ENCODE data around the gene GLTPD2. TPM values are rescaled to one million over a fixed set of nuclear protein-coding genes. Genes with fewer than 3 reads are reported as not detected.

The GLTPD2 gene
- total RNA-seq, 2 experiments from 2014 or later, result not detected

DNA sequence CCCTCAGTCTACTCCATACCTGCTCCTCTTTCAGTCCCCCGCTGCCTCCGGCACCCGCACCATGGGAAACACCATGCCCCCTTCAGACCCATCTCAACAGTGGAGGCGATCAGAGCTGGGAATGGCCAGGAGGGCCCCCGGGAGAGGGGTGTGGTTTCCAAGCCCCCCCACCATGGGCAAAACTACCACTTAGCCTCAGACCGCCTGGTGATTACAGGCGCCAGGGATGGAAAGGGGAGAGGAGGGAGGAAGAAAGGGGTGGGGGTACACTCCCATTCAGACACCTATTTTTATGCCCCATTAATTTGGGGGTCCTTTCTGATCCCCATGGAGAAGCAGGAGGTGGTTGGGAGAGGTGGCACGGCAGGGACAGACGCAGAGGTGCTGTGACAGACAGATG is 13.5 kb downstream of the GLTPD2 start, which contains the start of gene C17orf114:
C17orf114 (minus strand) TSS at position 101 of the 400 bp plus-strand sequence.
- Histone ChIP-seq H3K9me2 (ENCODE audit: insufficient read depth, low read length) (no peaks in the 10 kb centered on the region), H3K4me2 (ENCODE audit: low read length) (no peak within 1 kb of the TSS), H2AFZ (ENCODE audit: low read length) (no peak within 1 kb of the TSS), H3K79me2 (ENCODE audit: insufficient read depth, low read depth, low read length) (peaks cover 4% of the 10 kb centered on the region; the same call in 1 of the 2 replicates), H4K20me1 (ENCODE audit: insufficient read depth, low read length) (no peaks in the 10 kb centered on the region), H3K36me3 (ENCODE audit: insufficient read depth, low read length) (peaks cover 22% of the 10 kb centered on the region; the same call in 1 of the 2 replicates), H3K9me3 (ENCODE audit: low read length) (no peaks in the 10 kb centered on the region), H3K4me3 (ENCODE audit: low read depth, low read length, poor library complexity, severe bottlenecking) (no peak within 1 kb of the TSS), H3K4me1 (ENCODE audit: insufficient read depth, low read length, poor library complexity, severe bottlenecking) (peaks cover 6% of the 10 kb centered on the region), H3K27ac (ENCODE audit: low read depth, low read length, poor library complexity, severe bottlenecking) (no peak within 1 kb of the TSS)
- DNase-seq (ENCODE audit: low spot score), result no peak
- POLR2A ChIA-PET, result no interaction called here
- intact Hi-C loops (cut with micrococcal nuclease; ENCODE audit: unreplicated experiment), result no loop called here
- CTCF ChIA-PET (ENCODE audit: unreplicated experiment), result no interaction called here
- no peak for TF ChIP-seq EZH2phosphoT487 (IDR thresholded peaks at IDR 0.05; ENCODE audit: borderline replicate concordance, low read depth, low read length)
- TF ChIP-seq, protein P1, sequence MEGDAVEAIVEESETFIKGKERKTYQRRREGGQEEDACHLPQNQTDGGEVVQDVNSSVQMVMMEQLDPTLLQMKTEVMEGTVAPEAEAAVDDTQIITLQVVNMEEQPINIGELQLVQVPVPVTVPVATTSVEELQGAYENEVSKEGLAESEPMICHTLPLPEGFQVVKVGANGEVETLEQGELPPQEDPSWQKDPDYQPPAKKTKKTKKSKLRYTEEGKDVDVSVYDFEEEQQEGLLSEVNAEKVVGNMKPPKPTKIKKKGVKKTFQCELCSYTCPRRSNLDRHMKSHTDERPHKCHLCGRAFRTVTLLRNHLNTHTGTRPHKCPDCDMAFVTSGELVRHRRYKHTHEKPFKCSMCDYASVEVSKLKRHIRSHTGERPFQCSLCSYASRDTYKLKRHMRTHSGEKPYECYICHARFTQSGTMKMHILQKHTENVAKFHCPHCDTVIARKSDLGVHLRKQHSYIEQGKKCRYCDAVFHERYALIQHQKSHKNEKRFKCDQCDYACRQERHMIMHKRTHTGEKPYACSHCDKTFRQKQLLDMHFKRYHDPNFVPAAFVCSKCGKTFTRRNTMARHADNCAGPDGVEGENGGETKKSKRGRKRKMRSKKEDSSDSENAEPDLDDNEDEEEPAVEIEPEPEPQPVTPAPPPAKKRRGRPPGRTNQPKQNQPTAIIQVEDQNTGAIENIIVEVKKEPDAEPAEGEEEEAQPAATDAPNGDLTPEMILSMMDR (conservative IDR thresholded peaks at IDR 0.05; ENCODE audit: low read length), result no peak
- BruUV-seq (replicated peaks), result no TSS peak

DNA sequence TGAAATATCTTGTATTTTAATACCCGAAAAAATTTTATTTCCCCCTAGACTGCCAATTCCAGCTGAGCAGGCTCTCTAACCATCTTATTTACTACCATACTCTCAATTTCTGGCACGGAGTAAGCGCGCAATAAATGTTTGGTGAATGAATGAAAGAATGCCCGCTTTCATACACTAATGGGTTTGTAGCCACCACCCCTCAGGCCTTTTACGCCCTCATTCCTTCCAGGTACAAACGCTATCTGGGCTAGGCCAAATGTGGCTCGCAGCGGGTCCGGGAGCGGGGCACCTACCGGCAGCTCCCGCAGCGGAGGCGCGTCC is 17.7 kb downstream of the GLTPD2 start:
- Histone ChIP-seq H4K20me1 (ENCODE audit: insufficient read depth, low read length) (no peaks in the 10 kb centered on the region), H3K36me3 (ENCODE audit: insufficient read depth, low read length) (no peaks in the 10 kb centered on the region), H3K9me3 (ENCODE audit: low read length) (no peaks in the 10 kb centered on the region), H3K4me3 (ENCODE audit: low read depth, low read length, poor library complexity, severe bottlenecking) (peak overlapping the region; percentile 86), H3K4me1 (ENCODE audit: insufficient read depth, low read length, poor library complexity, severe bottlenecking) (peaks cover 12% of the 10 kb centered on the region), H3K27ac (ENCODE audit: low read depth, low read length, poor library complexity, severe bottlenecking) (no peak overlapping the region), H3K4me2 (ENCODE audit: low read length) (peak overlapping the region; percentile 93), H2AFZ (ENCODE audit: low read length) (peak overlapping the region; percentile 81), H3K9me2 (ENCODE audit: insufficient read depth, low read length) (no peaks in the 10 kb centered on the region), H3K79me2 (ENCODE audit: insufficient read depth, low read depth, low read length) (no peaks in the 10 kb centered on the region)
- TF ChIP-seq, protein P1 (conservative IDR thresholded peaks at IDR 0.05; ENCODE audit: low read length), result no peak
- CTCF ChIA-PET (ENCODE audit: unreplicated experiment), result no interaction called here
- POLR2A ChIA-PET, result interaction anchor here (1.0 kb wide), 1 partner anchor 16 kb away, joined by 3 read pairs; no protein-coding TSS in a partner anchor
- DNase-seq (ENCODE audit: low spot score), result no peak
- BruUV-seq (replicated peaks), result no TSS peak
- intact Hi-C loops (cut with micrococcal nuclease; ENCODE audit: unreplicated experiment), result loop anchor here (2.0 kb wide), 1 partner anchor 26 kb away; the partner anchor contains the start of gene MINK1

DNA sequence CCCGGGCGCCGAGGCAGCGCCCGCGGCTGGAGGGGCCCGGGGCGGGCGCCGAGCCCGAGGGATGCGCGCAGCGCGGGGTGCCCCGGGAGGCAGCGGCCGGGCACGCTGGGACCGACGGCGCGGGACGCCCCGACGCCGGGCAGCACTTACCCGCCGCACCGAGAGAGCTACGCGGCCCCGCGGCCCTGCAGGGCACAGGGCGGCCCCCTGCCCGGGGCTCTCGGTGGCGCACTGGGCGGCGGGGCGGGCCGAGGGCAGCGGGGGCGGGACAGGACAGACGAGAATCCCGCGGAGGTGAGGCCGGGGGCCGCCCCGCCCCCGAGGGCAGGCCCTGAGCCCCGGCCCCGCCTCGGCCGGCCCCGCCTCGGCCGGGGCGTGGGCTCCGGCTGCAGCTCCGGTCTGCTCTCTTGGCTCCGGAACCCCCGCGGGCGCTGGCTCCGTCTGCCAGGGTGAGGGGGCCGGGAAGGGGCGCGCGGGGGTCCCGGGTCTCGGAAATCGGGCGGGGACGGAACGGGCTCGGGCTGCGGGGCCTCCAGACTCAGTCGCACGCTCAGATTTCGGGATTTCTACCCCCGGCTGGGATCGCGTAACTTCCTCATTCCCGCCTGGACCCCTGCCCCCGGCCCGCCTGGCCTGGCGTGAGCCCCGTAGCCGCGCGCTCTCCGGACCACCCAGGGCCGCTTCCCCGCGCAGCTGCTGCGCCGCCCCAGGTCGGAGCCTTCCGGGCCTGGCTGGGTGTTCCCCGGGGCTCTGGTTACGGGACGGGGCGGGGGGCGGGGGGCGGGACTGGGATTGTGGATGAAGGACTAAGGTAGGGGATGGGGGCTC is 18.2 kb downstream of the GLTPD2 start, which contains the start of gene PLD2:
PLD2 (plus strand) TSS at position 376 of the 828 bp plus-strand sequence. CDS start 621 bp downstream, outside the sequence.
- no peaks in the 10 kb centered on the region for H3K79me2 ChIP-seq (ENCODE audit: insufficient read depth, low read depth, low read length)
- DNase-seq (ENCODE audit: low spot score), result peak; percentile 91
- no peaks in the 10 kb centered on the region for H3K36me3 ChIP-seq (ENCODE audit: insufficient read depth, low read length)
- ChIA-PET POLR2A (interaction anchor here (0.6 to 1.0 kb wide), 2 partner anchors 17 to 381 kb away, joined by 3 read pairs; no protein-coding TSS in a partner anchor), CTCF (ENCODE audit: unreplicated experiment) (no interaction called here)
- intact Hi-C loops (cut with micrococcal nuclease; ENCODE audit: unreplicated experiment), result loop anchor here (1.0 to 2.0 kb wide), 2 partner anchors 11 to 26 kb away; partner anchors contain the start of genes MINK1 and PSMB6
- peak within 1 kb of the TSS; percentile 90 for H2AFZ ChIP-seq (ENCODE audit: low read length)
- H3K4me2 ChIP-seq (ENCODE audit: low read length), result peak within 1 kb of the TSS; percentile 93
- H3K4me3 ChIP-seq (ENCODE audit: low read depth, low read length, poor library complexity, severe bottlenecking), result peak within 1 kb of the TSS; percentile 86
- H3K27ac ChIP-seq (ENCODE audit: low read depth, low read length, poor library complexity, severe bottlenecking), result no peak within 1 kb of the TSS
- no peaks in the 10 kb centered on the region for H3K9me3 ChIP-seq (ENCODE audit: low read length)
- peaks cover 12% of the 10 kb centered on the region for H3K4me1 ChIP-seq (ENCODE audit: insufficient read depth, low read length, poor library complexity, severe bottlenecking)
- H3K9me2 ChIP-seq (ENCODE audit: insufficient read depth, low read length), result no peaks in the 10 kb centered on the region
- BruUV-seq (replicated peaks), result no TSS peak
- no peaks in the 10 kb centered on the region for H4K20me1 ChIP-seq (ENCODE audit: insufficient read depth, low read length)
- TF ChIP-seq, protein P1 (conservative IDR thresholded peaks at IDR 0.05; ENCODE audit: low read length), result no peak
- TF ChIP-seq EZH2phosphoT487 (IDR thresholded peaks at IDR 0.05; ENCODE audit: borderline replicate concordance, low read depth, low read length), result no peak

All from OCI-LY7 (cell line).